Lung (tissue), 12 donors: Measurements from ENCODE around the gene TEX14. TPM values are rescaled to one million over a fixed set of nuclear protein-coding genes. Genes with fewer than 3 reads are reported as not detected.

Experiments
- ATAC-seq: fragments of 200-7000 bp; cut with Tn5 transposase; one replicate; pipeline ENCODE4 v1.9.1; 2020; ENCODE audit warnings: moderate number of reproducible peaks; ENCODE audit not compliant: insufficient read depth, low FRiP score
- DNase-seq, 3 donors: peaks; one replicate each; pipeline ENCODE4 v3.0.0-alpha.2; 2013 to 2017
- H3K27ac ChIP-seq, 2 donors: one replicate each; pipeline ENCODE4 v1.5.1; 2013; ENCODE audit warnings: mild to moderate bottlenecking in 2 of 2, moderate library complexity in 2 of 2, control low read depth in 1 of 2, inconsistent platforms in 1 of 2, low read depth in 1 of 2, low read length in 1 of 2
- H3K27me3 ChIP-seq, 3 donors: one replicate each; pipeline ENCODE4 v1.5.1; 2013; ENCODE audit warnings: low read length in 2 of 3; ENCODE audit not compliant: control insufficient read depth in 3 of 3, insufficient read depth in 3 of 3
- H3K36me3 ChIP-seq, 4 donors: one replicate each; pipeline ENCODE4 v1.5.1; 2013; ENCODE audit warnings: low read length in 4 of 4, mild to moderate bottlenecking in 1 of 4, moderate library complexity in 1 of 4; ENCODE audit not compliant: control insufficient read depth in 4 of 4, insufficient read depth in 4 of 4
- H3K4me1 ChIP-seq, 5 donors: one replicate each; pipeline ENCODE4 v1.5.1; 2013; ENCODE audit warnings: low read length in 5 of 5, mild to moderate bottlenecking in 2 of 5, moderate library complexity in 1 of 5; ENCODE audit not compliant: control insufficient read depth in 5 of 5, insufficient read depth in 5 of 5
- H3K4me3 ChIP-seq: one replicate; pipeline ENCODE4 v1.5.1; 2013; ENCODE audit warnings: mild to moderate bottlenecking, control low read depth, moderate library complexity
- H3K9ac ChIP-seq, 2 donors: one replicate each; pipeline ENCODE4 v1.5.1; 2013; ENCODE audit warnings: low read length in 2 of 2, control low read depth in 1 of 2; ENCODE audit not compliant: insufficient read depth in 1 of 2
- H3K9me3 ChIP-seq, 4 donors: one replicate each; pipeline ENCODE4 v1.5.1; 2013; ENCODE audit warnings: low read length in 3 of 4, mild to moderate bottlenecking in 1 of 4, moderate library complexity in 1 of 4; ENCODE audit not compliant: control insufficient read depth in 4 of 4, insufficient read depth in 3 of 4
- WGBS, 2 donors: extraction: QIAGEN DNeasy Blood & Tissue Kit; methylation state at CpG; one replicate each; pipeline ENCODE4 v1.1.7; 2013; 5-methylcytosine and 5-hydroxymethylcytosine counted together
- polyA plus RNA-seq, 2 donors: library from polyadenylated mRNA; stranded (reverse); fragments of 200-250 nt; gene quantifications; one replicate each; pipeline ENCODE4 v1.2.1, GENCODE V29; 2013
- total RNA-seq, 2 donors: library from RNA; depleted of rRNA in 1 of 2; stranded (reverse); fragments of >200 nt in 1 of 2; gene quantifications; one replicate each; pipeline ENCODE4 v1.2.1, GENCODE V29; 2014 to 2021
- TF ChIP-seq, protein P1 (sequence below): IDR thresholded peaks from 2 replicates; pipeline ENCODE4 v1.5.1; 2012; ENCODE audit warnings: mild to moderate bottlenecking; ENCODE audit errors: control extremely low read depth, extremely low read depth
- donor health status: control.
- donor health status: control.
- donor health status: Bipolar disorder and iron deficiency.
- donor health status: healthy.
- donor health status: DM: yes; HTN: yes; CAD: no.

Gene TEX14
- total and polyA plus RNA-seq, 4 donors, result 0.13 to 1.5 (median 0.74) TPM; not detected in 1

DNA sequence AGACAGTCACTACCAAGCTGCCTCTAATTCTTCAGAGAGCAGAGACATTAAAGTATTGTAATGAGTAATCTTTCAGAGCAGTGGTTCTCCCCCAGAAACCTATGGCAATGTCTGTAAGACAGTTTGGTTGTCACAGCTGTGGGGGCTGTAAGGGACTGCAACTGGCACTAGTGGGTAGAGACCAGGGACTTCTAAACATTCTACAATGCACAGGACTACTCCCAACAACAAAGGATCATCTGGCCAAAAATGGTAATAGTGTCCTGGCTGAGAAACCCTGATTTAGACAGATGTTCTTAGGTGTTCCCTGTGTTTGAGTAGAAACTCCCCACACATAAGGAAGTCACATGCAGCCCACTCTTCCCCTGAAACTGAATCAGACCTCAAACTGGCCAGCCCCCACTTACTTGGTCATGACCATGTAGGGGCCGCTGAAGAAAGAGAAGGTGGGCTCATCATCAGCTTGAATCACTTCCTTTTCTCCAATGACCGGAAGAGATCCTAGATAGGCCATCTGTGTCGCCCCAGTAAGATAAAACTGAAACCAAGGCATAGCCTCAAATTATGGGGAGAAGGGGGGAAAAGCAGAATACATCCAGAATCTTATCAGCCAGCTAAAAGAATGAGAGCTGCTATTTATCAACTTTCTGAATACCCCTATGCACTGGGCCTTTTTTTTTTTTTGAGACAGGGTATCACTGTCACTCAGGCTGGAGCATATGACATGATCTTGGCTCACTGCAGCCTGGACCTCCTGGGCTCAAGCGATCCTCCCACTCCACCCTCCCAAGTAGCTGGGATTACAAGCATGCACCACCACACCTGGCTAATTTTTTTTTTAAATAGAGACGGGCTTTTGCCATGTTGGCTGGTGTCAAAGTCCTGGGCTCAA lies 75.8 kb downstream of the TEX14 start:
- 60 to 69% methylated on average over 5 of the region's 5 CpGs for WGBS, 2 donors
- H3K36me3 ChIP-seq, result no peaks in the 10 kb centered on the region
- no peak overlapping the region for H3K9ac ChIP-seq
- H3K4me3 ChIP-seq, result no peak overlapping the region
- no peak for ATAC-seq
- TF ChIP-seq, protein P1, sequence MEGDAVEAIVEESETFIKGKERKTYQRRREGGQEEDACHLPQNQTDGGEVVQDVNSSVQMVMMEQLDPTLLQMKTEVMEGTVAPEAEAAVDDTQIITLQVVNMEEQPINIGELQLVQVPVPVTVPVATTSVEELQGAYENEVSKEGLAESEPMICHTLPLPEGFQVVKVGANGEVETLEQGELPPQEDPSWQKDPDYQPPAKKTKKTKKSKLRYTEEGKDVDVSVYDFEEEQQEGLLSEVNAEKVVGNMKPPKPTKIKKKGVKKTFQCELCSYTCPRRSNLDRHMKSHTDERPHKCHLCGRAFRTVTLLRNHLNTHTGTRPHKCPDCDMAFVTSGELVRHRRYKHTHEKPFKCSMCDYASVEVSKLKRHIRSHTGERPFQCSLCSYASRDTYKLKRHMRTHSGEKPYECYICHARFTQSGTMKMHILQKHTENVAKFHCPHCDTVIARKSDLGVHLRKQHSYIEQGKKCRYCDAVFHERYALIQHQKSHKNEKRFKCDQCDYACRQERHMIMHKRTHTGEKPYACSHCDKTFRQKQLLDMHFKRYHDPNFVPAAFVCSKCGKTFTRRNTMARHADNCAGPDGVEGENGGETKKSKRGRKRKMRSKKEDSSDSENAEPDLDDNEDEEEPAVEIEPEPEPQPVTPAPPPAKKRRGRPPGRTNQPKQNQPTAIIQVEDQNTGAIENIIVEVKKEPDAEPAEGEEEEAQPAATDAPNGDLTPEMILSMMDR, result no peak
- no peaks in the 10 kb centered on the region for H3K27me3 ChIP-seq
- no peak overlapping the region for H3K27ac ChIP-seq
- no peaks in the 10 kb centered on the region for H3K9me3 ChIP-seq
- DNase-seq, result no peak
- peaks cover 0 to 3% (median 0%) of the 10 kb centered on the region in 5 donors for H3K4me1 ChIP-seq

DNA sequence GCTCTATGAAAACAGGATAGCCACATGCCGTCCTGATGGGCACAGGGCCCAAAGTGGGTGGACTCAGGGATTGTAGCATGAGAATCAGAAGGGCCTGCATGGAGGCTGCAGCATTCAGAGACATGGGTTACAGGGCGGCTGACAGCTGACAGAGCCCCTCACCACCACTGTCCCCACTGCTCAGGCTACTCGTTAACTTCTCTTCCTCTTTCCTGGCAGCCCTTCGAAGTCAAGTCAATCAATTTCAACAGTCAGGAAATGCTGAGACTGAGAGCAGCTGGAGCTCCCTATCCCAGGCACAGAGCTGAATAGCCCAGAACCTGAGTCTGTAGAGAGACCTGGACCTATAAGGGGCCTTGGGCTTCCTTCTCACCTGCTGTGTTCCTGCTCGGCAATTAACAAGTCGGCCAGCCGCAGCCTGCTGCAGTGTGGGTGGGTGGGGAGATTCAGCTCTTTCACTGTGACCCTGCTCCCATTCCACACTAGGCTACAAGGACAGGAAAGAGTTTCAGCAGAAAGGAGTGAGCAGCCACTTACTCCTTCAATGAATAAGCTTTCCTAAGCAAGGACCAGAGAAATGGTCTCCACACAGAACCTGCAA lies 76.9 kb downstream of the TEX14 start:
- DNase-seq, result peak in 1 of 3 donors; percentile 12
- no peaks in the 10 kb centered on the region for H3K36me3 ChIP-seq
- peaks cover 0 to 3% (median 0%) of the 10 kb centered on the region in 5 donors for H3K4me1 ChIP-seq
- no peak overlapping the region for H3K9ac ChIP-seq
- H3K9me3 ChIP-seq, result no peaks in the 10 kb centered on the region
- no peak overlapping the region for H3K27ac ChIP-seq
- H3K4me3 ChIP-seq, result no peak overlapping the region
- no peaks in the 10 kb centered on the region for H3K27me3 ChIP-seq
- 16 to 43% methylated on average over 7 of the region's 7 CpGs for WGBS, 2 donors
- ATAC-seq, result no peak
- TF ChIP-seq, protein P1, result no peak

DNA sequence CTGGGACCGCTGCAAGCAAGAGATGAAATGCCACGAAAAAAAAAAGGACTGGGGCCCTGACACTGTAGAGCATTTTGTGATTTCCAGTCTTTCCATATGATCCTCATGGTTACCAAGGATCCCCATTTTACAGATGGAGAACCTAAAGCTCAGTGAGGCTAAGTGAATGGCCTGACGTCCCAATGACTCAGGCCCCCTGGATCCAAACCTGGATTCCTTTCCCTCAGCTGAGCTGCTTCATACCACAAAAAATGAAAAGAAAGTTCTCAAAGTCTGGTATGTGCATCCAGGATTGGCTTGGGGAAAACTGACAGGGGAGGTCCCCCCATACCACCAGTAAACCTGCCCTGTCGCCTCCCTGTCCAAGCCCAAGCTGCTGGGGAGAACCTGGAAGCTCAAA lies 80.5 kb downstream of the TEX14 start:
- Histone ChIP-seq H3K27me3 (no peaks in the 10 kb centered on the region), H3K9ac (no peak overlapping the region), H3K9me3 (no peaks in the 10 kb centered on the region), H3K27ac (no peak overlapping the region), H3K4me3 (no peak overlapping the region), H3K36me3 (no peaks in the 10 kb centered on the region), H3K4me1 (peaks cover 0 to 3% (median 0%) of the 10 kb centered on the region in 5 donors)
- TF ChIP-seq, protein P1, result no peak
- DNase-seq (no peak), ATAC-seq (no peak)
- 90% methylated on average over 4 of the region's 4 CpGs for WGBS, 2 donors
